ENCODE data around the gene LMO3. TPM values are rescaled to one million over a fixed set of nuclear protein-coding genes. Genes with fewer than 3 reads are reported as not detected.

The LMO3 gene
- total and polyA plus RNA-seq, 2 of the 13 experiments (the other 11 are each of a cell fraction or from before 2014, with no cell fraction given), result not detected

GRCh38 chr12:16499611-16500010 lies 106.4 kb downstream of the LMO3 start (continued):
- no peak for TF ChIP-seq GABPB1 (CRISPR knock-in tag; IDR thresholded peaks at IDR 0.05)

Measured in HepG2 (cell line).